ENCODE measurements around the gene TRPV6.

The TRPV6 gene

GRCh38 chr7:142906643-142907042, 21.1 kb upstream of the TRPV6 start:
- DNase-seq: no peak

GRCh38 chr7:142905759-142906158, 20.2 kb upstream of the TRPV6 start:
- DNase-seq: no peak

- no peak for DNase-seq
Measured at GRCh38 chr7:142904128-142904527, 18.6 kb upstream of the TRPV6 start.

DNA sequence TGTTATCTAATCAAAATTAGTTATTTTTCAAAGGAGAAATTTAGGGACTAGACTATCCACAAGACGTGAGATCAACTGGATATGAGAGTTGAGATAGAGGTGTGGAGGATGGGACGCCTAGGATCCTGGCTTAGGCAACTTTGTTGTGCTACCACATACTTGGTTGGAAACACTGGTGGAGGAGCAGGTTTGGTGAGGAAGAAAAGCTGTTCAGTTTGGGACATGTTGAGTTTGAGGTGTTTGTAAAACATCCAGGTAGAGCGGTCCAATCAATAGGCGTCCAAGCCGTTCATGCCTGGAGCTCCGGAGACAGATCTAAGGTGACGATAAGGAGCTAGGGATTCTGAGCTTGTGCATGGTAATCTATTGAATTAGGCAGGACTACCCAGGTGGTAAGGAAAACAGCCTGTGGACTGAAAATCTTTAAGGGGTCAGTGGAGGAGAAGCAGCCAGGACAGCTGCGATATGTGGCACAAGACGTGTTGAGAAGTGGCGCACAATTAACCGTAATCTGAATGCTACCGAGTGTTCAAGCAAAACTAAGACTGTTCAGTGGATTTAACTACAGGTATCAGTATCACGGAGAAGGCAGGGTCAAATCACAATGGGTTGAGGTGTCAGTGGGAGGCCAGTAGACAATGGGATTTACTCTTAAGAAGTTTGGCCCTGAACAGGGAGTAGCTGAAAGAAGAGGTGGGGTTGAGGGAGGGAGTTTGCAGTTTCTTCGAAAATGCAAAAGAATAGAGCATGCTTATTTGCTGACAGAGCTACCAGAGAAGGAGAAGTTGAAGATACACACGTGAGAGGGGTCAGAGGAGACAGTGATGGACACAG, 16.1 kb upstream of the TRPV6 start:
- no peak for DNase-seq

DNA sequence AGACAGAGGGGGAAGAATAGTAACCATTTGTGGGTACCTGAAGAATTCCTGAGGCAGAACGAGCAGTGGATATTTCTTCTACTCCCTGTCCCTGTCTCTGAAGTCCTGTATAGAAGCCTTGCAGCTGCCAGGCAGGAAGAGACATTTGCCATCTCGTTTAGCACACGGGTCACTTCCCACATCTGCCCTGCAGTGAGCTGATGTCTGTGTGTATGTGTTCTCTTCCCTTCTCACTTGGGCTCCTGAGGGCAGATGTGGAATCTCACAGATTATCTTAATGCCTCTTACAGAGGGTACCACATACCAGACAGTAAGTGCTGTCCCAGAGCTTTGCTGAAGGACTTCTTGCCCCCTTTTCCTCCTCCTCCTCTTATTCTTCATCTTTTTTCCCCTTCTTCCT, 14.1 kb upstream of the TRPV6 start:
- no peak for DNase-seq

DNA sequence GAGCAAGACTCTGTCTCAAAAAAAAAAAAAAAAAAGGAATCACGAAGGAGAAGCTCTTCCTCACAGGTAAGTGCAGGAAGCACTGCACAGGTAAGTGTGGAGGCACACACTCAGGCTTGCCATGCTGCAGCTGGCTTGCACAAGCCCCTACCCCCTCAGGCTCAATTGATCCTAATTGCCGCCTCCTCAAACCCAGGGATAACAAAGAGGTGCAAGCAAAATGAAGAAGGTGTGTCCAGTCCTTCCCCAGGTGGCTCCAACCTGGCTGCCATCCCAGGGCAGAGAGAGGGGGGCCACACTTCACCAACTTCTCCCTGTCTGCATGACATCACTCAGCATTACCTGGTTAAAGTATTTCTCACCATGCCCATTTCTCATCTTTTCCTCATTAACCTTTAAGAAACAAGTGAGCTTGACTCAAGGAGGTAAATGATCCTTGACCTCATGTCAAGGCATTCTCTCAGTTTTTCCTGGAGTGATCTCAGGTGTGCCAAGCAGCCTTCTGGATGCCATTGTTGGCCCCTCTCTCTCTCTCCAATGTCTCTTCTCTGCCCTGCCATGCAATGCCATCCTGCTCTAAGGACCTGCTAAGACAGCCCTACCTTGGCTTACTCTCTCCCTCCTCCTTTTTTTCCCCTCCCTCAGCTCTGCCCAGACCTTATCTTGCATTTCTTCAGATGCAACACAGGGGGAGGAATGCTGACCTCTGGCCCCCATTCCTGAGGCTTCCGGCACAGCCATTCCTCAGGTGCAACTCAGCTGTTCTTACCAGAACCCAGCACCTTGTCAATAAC, 13.0 kb upstream of the TRPV6 start:
- DNase-seq: no peak

DNA sequence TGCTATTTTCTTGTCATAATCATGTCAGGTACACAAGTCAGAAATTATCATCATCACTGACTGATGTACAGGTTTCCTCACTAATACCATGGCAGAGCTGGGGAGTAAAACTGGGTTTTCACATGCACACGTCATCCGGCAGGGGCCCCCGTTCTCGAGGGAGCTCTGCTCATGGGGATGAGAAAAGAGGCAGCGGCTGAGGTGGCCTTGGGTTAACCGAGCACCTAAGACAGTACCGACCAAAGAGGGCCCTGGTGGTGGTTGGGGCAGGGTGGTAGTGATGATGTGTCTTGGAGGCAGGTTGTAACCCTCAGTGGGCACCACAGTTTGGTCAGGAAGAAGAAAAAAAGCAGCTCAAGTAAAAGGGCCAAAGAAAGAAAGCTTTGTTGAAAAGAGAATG, 12.1 kb upstream of the TRPV6 start:
- DNase-seq: no peak

GRCh38 chr7:142896741-142897379, 11.3 kb upstream of the TRPV6 start:
- DNase-seq: no peak

DNA sequence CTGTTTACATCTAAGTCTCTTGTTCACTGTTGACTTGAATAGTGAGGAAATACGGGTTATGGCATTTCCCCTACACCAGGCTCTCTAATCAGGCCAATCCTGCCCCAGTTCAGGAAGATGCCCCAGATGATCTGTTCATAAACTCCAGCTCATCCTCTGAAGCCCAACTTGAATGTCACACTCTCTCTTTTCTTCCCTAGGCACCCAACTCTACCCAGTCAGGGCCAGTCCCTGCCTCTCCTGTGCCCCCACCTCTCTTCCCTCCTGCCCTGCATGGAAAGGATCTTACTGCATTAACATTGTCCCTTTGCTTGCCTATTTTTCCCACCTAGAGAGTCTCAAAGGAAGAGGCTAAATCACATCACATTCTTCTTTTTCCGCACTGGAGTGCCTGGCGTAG, 10.6 kb upstream of the TRPV6 start:
- no peak for DNase-seq

- DNase-seq: no peak
Measured at GRCh38 chr7:142894985-142895593, 9.5 kb upstream of the TRPV6 start.

- no peak for DNase-seq
Measured at GRCh38 chr7:142894112-142894984, 8.8 kb upstream of the TRPV6 start.

- no peak for DNase-seq
Measured at GRCh38 chr7:142892951-142893350, 7.4 kb upstream of the TRPV6 start.

GRCh38 chr7:142891490-142892082, 6.0 kb upstream of the TRPV6 start:
- no peak for DNase-seq

GRCh38 chr7:142890874-142891485, 5.4 kb upstream of the TRPV6 start:
- no peak for DNase-seq

GRCh38 chr7:142889816-142890215, 4.3 kb upstream of the TRPV6 start:
- DNase-seq: no peak

- DNase-seq: no peak
Measured at GRCh38 chr7:142887282-142888015, 1.9 kb upstream of the TRPV6 start.

DNA sequence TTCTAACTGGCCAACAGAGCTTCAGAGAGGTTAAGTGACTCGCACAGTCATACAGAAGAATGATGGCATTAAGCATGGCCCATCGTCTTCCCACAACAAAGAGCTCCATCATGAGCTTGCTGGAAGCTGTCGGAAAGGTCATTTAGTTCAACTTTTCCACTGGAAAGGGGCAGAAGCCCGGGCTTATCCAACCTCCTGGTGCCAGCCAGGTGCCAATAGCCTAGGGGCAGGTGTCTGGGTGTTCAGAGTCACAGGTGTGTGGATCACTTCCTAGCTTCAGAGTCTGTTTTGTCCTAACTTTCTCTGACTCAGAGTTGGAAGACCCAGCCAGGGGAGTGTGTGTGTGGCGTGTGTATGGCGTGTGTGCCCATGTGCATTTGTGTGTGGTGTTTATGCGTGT, 1.3 kb upstream of the TRPV6 start:
- no peak for DNase-seq

DNA sequence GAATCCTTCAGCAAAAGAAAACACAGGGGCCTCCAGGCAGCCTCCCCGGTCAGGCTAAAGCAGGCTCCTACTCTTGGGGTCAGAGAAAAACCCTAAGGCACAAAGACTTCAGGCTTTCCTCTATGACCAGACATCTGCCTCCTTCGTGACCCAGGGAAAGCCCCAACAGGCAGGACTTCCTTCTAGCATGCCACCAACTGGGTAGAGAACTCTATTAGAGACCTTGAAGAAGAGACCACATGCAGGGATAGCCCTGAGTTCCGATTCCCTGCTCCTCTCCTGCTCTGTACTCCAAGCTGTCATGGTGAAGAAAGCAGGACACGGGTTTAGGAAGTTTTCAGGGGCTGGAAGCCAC, 1.3 kb downstream of the TRPV6 start:
- no peak for DNase-seq

- DNase-seq: no peak
Measured at GRCh38 chr7:142883571-142884285, 1.8 kb downstream of the TRPV6 start.

DNA sequence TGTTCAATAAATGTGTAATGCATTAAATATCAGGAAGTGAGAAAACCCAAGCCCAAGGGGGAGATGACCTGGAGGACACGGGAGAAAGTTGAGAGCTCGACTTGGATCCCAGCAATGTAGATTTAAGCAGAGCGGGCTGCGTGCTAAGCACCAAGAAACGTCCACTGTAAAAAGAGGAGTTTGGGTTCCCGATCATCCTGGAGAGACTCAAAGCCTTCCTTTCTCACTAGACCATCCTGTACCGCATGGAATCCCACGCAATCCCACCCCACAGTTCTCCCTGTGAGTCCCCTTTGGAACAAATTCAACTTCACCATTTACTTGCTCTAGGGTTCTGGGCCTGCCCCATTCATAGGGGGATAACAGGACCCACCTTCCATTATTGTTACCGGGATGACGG, 2.4 kb downstream of the TRPV6 start:
- no peak for DNase-seq

Data from stimulated activated naive CD4-positive, alpha-beta T cell treated with Interleukin-2 at 50 U/mL for 16 hours (primary cell).